GM18498 (cell line): ENCODE results near the gene GUCA1C.

Source experiments
- ATAC-seq: cut with Tn5 transposase; IDR thresholded peaks from one replicate; pipeline ENCODE4 v1.9.1; 2021; ENCODE audit warnings: mild to moderate bottlenecking, moderate library complexity; ENCODE audit not compliant: unreplicated experiment

The GUCA1C gene

DNA sequence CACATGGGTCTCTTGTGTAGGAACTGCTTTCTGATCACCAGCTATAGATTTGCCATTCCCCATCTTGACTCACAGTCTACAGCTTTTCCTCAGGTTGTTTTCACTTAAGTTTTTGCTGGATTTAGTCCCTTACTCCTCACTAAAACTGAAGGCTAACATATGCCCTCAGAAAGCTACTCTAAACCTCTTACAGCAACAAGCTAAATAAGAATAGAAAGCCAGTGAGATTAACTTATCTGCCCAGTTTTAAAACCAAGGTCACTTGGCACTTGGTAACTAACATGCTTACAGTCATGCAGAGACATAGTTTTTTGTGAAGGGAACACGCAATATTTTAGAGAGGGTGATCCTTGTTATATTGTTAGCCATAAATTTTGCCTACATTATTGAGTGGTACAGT is at the start of gene GUCA1C:
TSS of gene GUCA1C (minus strand) at position 180 of the 400 bp plus-strand sequence. CDS start at position 63, 117 bp downstream.
- no peak for ATAC-seq

GRCh38 chr3:108998436-108998835 is 44.8 kb upstream of the GUCA1C start:
- no peak for ATAC-seq

GRCh38 chr3:108985844-108986243 is 32.2 kb upstream of the GUCA1C start:
- no peak for ATAC-seq

GRCh38 chr3:108983051-108983450 is 29.4 kb upstream of the GUCA1C start:
- ATAC-seq = no peak

DNA sequence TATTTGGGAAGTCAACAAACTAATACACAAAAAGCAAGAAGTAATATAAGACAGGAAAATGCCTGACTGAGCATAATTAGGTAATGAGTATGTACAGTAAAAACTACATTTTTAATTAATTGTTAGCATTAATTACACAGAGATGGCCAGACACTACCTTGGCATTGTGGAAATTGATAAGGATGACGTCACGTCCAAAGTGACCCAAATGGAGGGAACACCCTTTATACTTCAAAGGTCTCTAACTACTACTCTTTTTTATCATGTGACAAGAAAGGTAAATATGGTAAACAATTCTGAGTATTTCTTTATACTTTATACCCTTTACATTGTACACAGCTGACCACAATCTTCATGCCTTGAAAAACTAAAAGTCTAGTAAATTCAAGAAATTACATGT is 22.4 kb upstream of the GUCA1C start:
- ATAC-seq = no peak

- ATAC-seq = no peak
These were observed 19.3 kb upstream of the GUCA1C start for GRCh38 chr3:108973019-108973418.

- ATAC-seq = no peak
These were observed 18.8 kb upstream of the GUCA1C start for GRCh38 chr3:108972482-108972881.

DNA sequence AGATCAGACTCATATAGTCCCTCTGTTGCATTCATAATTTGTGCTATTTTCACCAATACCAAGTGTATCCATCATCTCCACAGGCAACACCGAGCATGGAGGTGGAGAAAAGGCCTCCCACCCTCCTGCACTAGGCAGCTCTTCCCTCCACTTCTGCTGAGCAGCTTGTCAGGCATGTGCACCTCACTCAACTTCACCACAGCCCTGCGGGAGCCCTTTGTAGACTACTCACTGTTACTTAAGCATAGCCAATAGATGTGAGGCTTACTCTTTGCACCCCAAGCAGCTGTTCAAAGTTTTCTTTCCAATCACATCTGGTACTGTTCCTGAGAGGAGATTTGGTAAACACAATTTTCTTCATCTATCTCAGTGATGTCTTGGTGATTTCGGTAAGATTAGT is 16.9 kb upstream of the GUCA1C start:
- no peak for ATAC-seq

DNA sequence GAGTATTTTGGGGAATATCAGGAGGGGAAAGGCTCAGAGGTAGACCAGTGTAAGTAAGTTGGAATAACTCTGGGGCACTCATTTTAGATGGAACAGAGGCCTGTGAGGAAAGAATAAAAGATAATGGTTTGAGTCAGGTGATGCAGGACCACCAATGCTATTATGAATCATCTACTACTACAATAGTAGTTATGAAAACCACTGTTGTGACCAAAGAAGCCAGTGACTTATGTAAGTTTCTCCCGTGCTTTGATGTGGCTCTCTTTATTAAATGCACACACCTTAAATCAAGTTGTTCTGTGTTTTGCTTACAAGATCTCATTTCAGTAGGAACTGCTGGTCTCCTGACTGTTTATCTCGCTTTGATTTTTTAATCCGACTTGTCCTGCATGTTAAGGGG is 13.1 kb upstream of the GUCA1C start:
- ATAC-seq = no peak

DNA sequence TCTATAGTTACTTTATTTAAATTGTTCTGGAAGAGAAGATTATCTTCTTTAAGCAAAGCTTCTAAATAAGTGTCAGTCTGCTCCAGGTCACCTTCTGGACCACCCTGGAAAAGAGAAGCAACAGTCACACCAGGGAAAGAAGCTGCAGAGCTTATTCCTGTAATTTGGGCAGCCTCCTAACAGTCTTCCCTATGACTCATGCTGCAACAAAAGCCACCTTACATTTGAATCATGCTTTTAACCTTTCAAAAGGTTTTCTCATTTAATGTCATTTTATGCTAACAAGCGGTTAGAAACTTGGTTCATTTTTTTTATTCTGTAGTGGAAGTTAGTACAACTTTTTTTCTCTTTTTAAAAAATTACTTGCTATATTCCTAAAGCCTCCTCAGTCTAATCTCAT is 5.3 kb upstream of the GUCA1C start:
- ATAC-seq = no peak

DNA sequence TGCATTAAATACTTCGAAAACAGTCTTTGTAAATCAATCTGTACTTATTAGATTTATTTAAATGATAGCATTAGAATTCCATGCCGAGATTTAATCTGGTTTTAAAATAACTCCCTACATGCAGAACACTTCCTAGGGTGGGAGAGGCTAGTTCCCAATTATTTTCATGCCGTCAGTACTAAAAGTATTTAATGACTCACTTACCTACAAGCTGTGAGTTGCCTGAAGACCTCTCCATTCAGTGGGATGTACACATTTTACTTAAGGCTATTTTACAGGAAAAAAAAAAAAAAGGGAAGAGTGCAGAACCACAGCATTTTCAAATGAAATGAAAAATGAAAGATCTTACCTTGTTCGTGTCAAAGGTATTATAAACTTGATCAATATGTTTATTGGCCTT is 469 bp downstream of the GUCA1C start:
- ATAC-seq = no peak

DNA sequence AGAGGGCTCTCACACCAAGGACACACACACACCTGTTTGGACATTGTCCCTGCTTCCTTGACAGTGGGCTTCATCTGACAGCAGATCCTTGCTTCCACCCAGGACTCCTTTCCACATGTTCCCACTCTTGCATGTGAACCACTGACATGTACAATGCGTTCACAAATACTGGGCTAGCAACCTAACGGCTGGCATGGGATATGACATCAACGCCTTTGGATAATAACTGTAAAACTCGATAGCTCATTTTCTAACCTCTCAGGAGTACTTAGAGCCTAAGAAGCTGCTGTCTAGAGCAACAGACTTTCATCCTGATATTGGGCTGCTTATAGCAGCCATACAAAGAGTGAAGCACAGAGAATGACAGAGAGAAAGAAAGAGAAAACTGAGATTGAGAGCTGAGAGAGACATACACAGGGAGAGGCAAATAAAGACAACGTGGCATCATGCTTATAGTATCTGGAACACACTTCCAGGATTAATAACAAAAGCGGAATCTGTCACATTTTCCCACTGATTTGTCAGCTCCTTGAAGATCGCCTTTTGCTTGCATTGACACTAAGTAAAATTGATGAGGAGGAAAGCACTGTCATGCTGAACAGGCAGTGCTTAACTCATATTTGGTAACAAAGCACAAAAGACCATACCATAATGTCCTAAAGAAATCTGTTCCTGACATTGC is 1.7 kb downstream of the GUCA1C start:
- no peak for ATAC-seq

DNA sequence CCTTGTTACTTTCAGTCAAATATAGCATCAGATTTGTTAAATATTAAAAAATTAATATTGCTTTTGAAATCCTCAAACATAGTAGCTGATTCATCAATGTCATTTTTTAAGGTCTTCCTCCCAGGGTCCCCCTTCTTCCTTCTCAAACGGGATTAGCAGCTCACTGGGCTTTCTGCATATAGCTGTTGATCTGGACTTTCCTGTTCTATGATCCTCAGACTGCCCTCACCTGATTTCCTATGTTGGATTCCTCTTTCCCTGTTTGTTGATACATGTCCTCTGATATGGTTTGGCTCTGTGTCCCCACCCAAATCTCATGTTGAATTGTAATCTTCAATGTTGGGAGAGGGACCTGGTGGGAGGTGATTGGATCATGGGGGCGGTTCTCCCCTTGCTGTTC is 5.8 kb downstream of the GUCA1C start:
- no peak for ATAC-seq

DNA sequence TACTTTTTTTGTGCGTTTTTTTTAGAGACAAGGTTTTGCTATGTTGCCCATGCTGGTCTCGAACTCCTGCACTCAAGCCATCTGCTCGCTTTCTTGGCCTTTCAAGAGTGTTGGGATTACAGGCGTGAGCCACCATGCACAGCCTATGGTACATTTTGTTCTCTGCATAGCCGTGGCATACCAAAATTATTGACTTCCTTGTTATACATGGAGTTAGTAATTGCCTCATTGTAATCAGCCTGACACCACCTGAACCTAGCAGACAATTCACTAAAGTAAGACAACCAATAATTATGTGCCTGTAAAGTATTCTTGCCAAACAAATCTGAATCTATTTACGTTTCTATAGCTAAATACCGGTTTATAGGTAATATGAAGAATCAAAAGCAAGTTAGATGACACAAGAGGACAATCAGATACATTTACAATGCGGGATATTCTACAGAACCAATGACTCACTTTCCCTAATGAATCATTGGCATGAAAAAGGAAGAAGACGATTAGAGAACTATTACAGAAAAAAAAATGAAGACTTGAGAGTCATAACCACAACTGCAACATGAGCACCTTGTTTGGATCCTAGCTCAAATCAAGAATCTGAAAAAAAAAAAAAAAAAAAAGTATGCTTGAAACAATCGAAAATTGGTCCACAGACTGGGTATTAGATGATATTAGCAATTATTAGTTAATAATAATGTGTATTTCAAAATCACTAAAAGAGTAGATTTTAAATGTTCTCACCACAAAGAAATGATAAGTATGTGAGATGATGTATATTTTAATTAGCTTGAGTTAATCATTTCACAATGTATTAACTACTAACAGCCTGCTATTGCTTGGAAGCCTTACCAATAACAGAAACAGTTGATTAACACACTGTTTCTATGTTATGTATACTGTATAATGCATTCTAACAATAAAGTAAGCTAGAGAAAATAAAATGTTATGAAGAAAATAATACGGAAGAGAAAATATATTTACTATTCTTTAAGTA is 7.1 kb downstream of the GUCA1C start:
- no peak for ATAC-seq

GRCh38 chr3:108940568-108941263 is 13.0 kb downstream of the GUCA1C start:
- no peak for ATAC-seq

- ATAC-seq = no peak
These were observed 13.5 kb downstream of the GUCA1C start for GRCh38 chr3:108940166-108940565.

GRCh38 chr3:108936924-108937689 is 16.6 kb downstream of the GUCA1C start:
- no peak for ATAC-seq

DNA sequence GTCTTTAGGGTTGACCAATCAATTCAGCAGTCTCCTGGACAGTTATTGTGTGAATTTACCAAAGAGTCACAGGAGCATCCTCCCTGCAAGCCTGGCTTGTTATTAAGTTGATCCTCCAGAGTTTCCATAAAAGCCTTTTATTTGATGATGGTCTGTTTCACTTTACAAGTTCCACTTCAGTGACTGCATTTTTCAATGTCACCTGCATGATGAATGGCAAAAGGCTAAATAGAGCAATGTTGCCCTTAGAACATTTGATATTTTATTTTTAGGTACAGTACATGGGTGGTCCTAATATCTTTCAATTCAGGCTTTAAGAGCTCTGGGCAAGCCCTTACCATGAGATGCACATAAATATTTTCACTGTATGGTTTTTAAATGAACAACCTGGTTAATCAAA is 22.6 kb downstream of the GUCA1C start:
- no peak for ATAC-seq

DNA sequence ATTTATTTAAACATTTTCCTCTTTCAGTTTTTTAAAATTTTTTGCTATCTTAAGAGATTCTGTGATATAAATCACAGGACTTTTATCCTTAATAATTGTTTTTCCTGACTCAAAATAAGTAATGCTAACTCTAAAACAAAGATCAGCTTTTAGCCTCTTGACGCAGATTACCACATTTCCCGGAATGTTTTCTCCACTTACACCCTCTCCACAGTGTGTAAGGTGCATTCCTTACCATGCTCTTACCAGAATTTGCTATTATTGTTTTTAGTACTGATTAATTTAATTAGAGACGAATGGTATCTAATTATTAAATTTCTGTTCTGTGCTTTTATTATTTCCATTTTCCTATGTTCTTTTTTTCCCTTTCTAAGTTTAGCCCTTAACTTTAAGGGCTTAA is 34.8 kb downstream of the GUCA1C start:
- ATAC-seq = no peak

DNA sequence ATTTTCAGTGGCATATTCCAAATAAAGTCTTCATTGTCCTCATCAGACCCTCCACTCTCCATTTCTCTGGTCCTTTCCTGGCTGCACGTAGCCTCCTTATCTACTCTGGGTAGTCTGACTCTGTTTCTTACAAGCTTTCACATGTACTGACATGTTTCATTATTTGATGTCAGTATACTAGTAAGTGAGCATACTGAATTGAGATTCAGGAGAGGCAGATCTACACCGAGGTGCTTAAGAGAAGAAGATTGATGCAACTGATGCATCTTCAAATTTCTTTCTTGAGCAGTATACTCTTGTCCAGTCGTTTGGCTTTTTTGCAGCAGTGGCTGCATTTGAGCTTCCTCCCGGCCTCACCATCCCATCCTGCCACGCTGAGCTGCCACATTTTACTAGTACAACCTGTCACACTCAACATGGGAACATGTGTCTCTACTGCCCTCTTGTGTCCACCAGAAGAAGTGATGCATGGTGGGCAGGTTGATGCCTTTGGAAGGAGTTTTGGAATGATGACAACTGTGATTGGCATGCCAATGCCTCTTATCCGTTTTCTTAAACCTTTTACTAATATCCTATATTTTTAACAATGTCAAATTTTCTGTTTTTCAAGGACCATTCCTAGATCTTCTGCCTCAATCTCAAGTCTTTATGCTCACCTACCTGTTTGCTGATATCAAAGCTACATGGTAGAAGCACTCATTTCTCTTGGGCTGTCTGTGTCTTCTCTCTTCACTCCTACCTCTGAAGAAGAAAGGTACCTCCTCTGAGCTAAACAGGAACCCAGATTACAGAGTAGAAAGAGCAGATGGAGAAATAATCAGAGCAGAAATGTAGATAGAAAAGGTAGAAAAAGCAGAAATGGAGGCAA is 38.7 kb downstream of the GUCA1C start:
- ATAC-seq = peak; percentile 94
